Left colon (tissue), 2 donors: ENCODE measurements around the gene ESYT2. TPM values are rescaled to one million over a fixed set of nuclear protein-coding genes. Genes with fewer than 3 reads are reported as not detected.
A peak's percentile ranks its signal among the peaks of the same experiment; 100 is the strongest.

Source experiments
- ATAC-seq: fragments of 200-7000 bp; cut with Tn5 transposase; one replicate; pipeline ENCODE4 v1.9.1; 2020; ENCODE audit warnings: mild to moderate bottlenecking, moderate library complexity
- DNase-seq, 2 donors: peaks; one replicate each; pipeline ENCODE4 v3.0.0-alpha.2; 2020
- intact Hi-C, 2 donors: fragments of 100-400 bp; cut with DNase I in 1 of 2; cut with micrococcal nuclease in 1 of 2; formaldehyde crosslinking; loops; one replicate each; pipeline versions ENCODE4 v1.11.2 to v1.14.0; 2022; cut with DNase I, micrococcal nuclease
- total RNA-seq, 2 donors: library from RNA; stranded (reverse); fragmentation: NEBNext Ultra II Directional; extraction: Animal tissue kit (Norgen Biotek cat#: 25700); gene quantifications; one replicate each; pipeline ENCODE4 v1.2.1, GENCODE V29; 2021
- donor health status: DM: no; HTN: no; CAD: no.
- donor health status: DM: yes; HTN: yes; CAD: no.

ESYT2 gene
- total RNA-seq, 2 donors from 2014 or later: 68.8 to 86.0 TPM

GRCh38 chr7:158759245-158759614 lies 70.1 kb downstream of the ESYT2 start:
- DNase-seq (no peak), ATAC-seq (no peak)
- intact Hi-C loops: no loop called here

- intact Hi-C loops: no loop called here
- ATAC-seq (no peak), DNase-seq (no peak)
These were observed 70.6 kb downstream of the ESYT2 start for GRCh38 chr7:158758586-158759244.

- no peak for DNase-seq
- no peak for ATAC-seq
- intact Hi-C loops: no loop called here
These were observed 71.8 kb downstream of the ESYT2 start for GRCh38 chr7:158757404-158757989.

GRCh38 chr7:158754746-158755444 lies 74.4 kb downstream of the ESYT2 start:
- DNase-seq (no peak), ATAC-seq (no peak)
- intact Hi-C loops: no loop called here

GRCh38 chr7:158753900-158754299 lies 75.4 kb downstream of the ESYT2 start:
- ATAC-seq (no peak), DNase-seq (no peak)
- intact Hi-C loops: no loop called here

- intact Hi-C loops: no loop called here
- DNase-seq: no peak
- no peak for ATAC-seq
These were observed 77.6 kb downstream of the ESYT2 start for GRCh38 chr7:158751751-158752150.

GRCh38 chr7:158751199-158751598 lies 78.1 kb downstream of the ESYT2 start:
- ATAC-seq (no peak), DNase-seq (no peak)
- intact Hi-C loops: no loop called here

GRCh38 chr7:158750702-158751101 lies 78.6 kb downstream of the ESYT2 start:
- ATAC-seq (no peak), DNase-seq (no peak)
- intact Hi-C loops: no loop called here

- ATAC-seq (no peak), DNase-seq (no peak)
- intact Hi-C loops: no loop called here
These were observed 79.9 kb downstream of the ESYT2 start for GRCh38 chr7:158749396-158749795.

GRCh38 chr7:158748335-158748734 lies 81.0 kb downstream of the ESYT2 start:
- DNase-seq (no peak), ATAC-seq (no peak)
- intact Hi-C loops: no loop called here

- ATAC-seq: no peak
- intact Hi-C loops: no loop called here
These were observed 81.9 kb downstream of the ESYT2 start for GRCh38 chr7:158747408-158747807.

GRCh38 chr7:158746957-158747356 lies 82.4 kb downstream of the ESYT2 start:
- ATAC-seq: no peak
- intact Hi-C loops: no loop called here
- DNase-seq: no peak

More at GRCh38 chr7:158747408-158747807, 81.9 kb downstream of the ESYT2 start:
- DNase-seq: no peak

GRCh38 chr7:158745057-158745715 lies 84.1 kb downstream of the ESYT2 start:
- intact Hi-C loops: no loop called here
- no peak for ATAC-seq
- DNase-seq: no peak

GRCh38 chr7:158744070-158744469 lies 85.2 kb downstream of the ESYT2 start:
- ATAC-seq (no peak), DNase-seq (no peak)
- intact Hi-C loops: no loop called here

GRCh38 chr7:158743219-158743618 lies 86.1 kb downstream of the ESYT2 start:
- DNase-seq (no peak), ATAC-seq (no peak)
- intact Hi-C loops: no loop called here

- DNase-seq: no peak
- intact Hi-C loops: no loop called here
- no peak for ATAC-seq
These were observed 87.1 kb downstream of the ESYT2 start for GRCh38 chr7:158742065-158742821.

- intact Hi-C loops: no loop called here
- DNase-seq: no peak
- ATAC-seq: no peak
These were observed 88.0 kb downstream of the ESYT2 start for GRCh38 chr7:158741294-158741666.

- peak in 1 of 2 donors; percentile 54 for DNase-seq
- no peak for ATAC-seq
- intact Hi-C loops: no loop called here
These were observed 88.5 kb downstream of the ESYT2 start for GRCh38 chr7:158740657-158741293.
